SJSA1 (cell line): ENCODE data around the gene CFAP141. TPM values are rescaled to one million over a fixed set of nuclear protein-coding genes. Genes with fewer than 3 reads are reported as not detected.
"Not testable (repeated sequence)": the region's sequence is repeated elsewhere in the genome, so short reads cannot be mapped to it uniquely, and the experiment has no call there.

Experiments used
- DNase-seq, 2 experiments: peaks; one replicate each; pipeline ENCODE4 v3.0.0-alpha.2; 2015 to 2020; ENCODE audit warnings: low spot score in 2 of 2, low read depth in 1 of 2
- H3K27ac ChIP-seq: fragments of 250-450 bp; sonication (Bioruptor Pico); 2 replicates; pipeline ENCODE4 v1.5.1; 2020; ENCODE audit warnings: mild to moderate bottlenecking, moderate library complexity
- H3K27me3 ChIP-seq: fragments of 250-450 bp; sonication (Bioruptor Pico); replicated peaks from 2 replicates; pipeline ENCODE4 v1.5.1; 2020; ENCODE audit warnings: mild to moderate bottlenecking, moderate library complexity
- H3K36me3 ChIP-seq: fragments of 250-450 bp; sonication (Bioruptor Pico); 2 replicates; pipeline ENCODE4 v1.5.1; 2020; ENCODE audit warnings: mild to moderate bottlenecking
- H3K4me1 ChIP-seq: fragments of 250-450 bp; sonication (Bioruptor Pico); replicated peaks from 2 replicates; pipeline ENCODE4 v1.6.1; 2021; ENCODE audit warnings: mild to moderate bottlenecking
- H3K4me3 ChIP-seq: fragments of 250-450 bp; sonication (Bioruptor Pico); 2 replicates; pipeline ENCODE4 v1.5.1; 2020; ENCODE audit warnings: mild to moderate bottlenecking
- H3K9me3 ChIP-seq: fragments of 250-450 bp; sonication (Bioruptor Pico); replicated peaks from 2 replicates; pipeline ENCODE4 v1.5.1; 2020; ENCODE audit warnings: mild to moderate bottlenecking
- total RNA-seq: library from RNA; depleted of rRNA; stranded (reverse); fragments of >200 nt; shearing (Covaris generic); gene quantifications from 2 replicates; pipeline ENCODE4 v1.2.3, GENCODE V29; 2014; rRNA removed

Gene CFAP141
- not detected in 2 replicates for total RNA-seq

DNA sequence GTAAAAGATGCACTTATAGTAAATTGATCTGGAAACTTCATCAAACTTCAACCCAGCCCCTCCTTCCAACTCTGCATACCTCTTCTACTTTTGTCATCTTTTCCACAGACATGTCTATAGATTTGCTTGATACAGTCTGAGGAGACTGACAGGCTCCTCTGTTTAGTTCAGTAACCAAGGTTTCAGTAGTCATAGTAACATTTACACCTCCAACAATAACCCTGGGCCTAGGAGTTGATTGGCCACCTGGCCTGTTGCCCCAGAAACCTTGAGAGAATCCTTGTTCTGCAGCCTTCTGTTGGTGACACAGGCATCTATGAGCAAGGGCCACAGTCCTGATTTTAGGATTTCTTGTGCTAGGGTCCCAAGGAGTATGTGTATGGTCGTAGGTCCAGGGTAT, at the start of gene CFAP141:
Gene CFAP141 (minus strand): TSS at position 138 of the 400 bp plus-strand sequence. CDS start 26 bp downstream, at position 112.
- no peak within 1 kb of the TSS for H3K27ac ChIP-seq
- H3K4me1 ChIP-seq = no peaks in the 10 kb centered on the region
- no peaks in the 10 kb centered on the region for H3K9me3 ChIP-seq
- DNase-seq = no peak
- peaks cover 51% of the 10 kb centered on the region for H3K36me3 ChIP-seq
- H3K27me3 ChIP-seq = no peaks in the 10 kb centered on the region
- H3K4me3 ChIP-seq = no peak within 1 kb of the TSS

DNA sequence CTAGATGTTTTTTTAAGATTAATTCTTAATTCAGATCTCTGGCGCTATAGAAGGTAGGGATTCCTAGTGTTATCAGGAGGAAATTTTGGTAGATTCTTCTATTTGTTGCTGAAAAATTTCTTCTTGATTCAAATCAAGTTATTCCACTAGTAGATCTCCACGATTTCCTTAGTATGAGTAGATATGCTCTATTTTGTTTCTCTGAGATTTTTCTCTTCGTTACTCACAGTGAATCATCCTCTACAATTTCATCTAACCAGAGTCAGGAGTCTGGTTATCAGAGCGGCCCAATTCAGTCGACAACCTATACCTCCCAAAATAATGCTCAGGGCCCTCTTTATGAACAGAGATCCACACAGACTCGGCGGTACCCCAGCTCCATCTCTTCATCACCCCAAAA, 47.5 kb upstream of the CFAP141 start:
- H3K27ac ChIP-seq = no peak overlapping the region
- H3K36me3 ChIP-seq = peaks cover 98% of the 10 kb centered on the region
- H3K27me3 ChIP-seq = no peaks in the 10 kb centered on the region
- no peaks in the 10 kb centered on the region for H3K9me3 ChIP-seq
- no peak for DNase-seq
- no peaks in the 10 kb centered on the region for H3K4me1 ChIP-seq
- no peak overlapping the region for H3K4me3 ChIP-seq

DNA sequence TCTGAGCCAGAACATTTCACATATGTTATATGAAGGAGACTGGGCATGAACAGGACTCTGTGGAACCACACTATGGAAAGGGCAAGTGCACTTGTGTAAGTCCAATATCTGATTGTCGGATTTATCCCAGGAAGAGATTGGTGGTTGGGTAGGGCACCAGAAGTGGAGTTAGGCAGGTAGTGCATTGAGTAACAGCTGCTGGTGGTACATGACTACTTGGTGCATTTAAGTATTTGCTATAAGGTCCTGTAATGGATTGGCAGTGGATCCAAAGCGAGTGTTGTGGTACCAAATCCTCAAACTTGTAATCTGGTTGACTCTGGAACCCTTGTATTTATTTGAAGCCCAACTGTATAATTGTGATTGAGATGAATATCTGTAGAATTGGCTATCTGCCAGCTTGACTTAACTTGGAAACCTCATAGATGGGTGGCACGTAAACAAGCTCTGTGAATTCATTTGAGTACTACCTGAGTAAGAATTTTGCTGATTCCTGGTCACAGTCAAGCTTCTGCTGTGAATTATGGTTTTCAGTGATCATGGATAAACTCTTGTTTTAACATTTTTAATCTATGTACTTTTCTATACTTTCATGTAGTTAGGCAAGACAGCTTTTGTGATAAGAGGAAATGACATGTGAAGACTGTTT, 35.7 kb upstream of the CFAP141 start:
- no peak overlapping the region for H3K4me3 ChIP-seq
- H3K4me1 ChIP-seq = no peaks in the 10 kb centered on the region
- DNase-seq = no peak
- no peaks in the 10 kb centered on the region for H3K27me3 ChIP-seq
- no peaks in the 10 kb centered on the region for H3K9me3 ChIP-seq
- no peak overlapping the region for H3K27ac ChIP-seq
- peaks cover 95% of the 10 kb centered on the region for H3K36me3 ChIP-seq

DNA sequence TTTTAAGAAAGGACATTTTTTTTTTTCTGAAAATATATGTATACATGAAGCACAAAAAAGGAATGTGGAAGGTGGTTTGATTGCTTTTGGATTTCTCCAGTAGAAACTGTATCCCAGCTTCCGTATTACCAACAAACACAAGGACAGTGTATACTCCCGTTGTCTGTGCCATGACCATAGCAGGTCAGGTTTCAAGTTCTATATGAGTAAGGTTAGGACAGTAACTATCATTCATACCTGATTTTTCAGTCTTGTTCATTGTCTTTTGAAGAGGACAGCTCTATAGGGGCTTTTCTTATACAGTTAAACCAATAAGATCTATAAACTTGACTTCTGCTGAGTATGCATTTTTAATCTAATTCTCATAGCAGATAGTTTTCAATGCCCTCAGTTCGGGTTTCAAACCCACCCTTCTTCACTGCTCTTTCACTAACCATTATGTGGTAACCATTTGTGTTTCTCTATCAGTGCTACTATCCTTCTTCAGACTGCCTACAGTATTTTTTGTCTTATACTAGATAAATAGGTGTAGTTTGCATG, 34.2 kb upstream of the CFAP141 start:
- Histone ChIP-seq H3K4me3 (no peak overlapping the region), H3K27ac (no peak overlapping the region), H3K36me3 (peaks cover 95% of the 10 kb centered on the region), H3K9me3 (no peaks in the 10 kb centered on the region), H3K27me3 (no peaks in the 10 kb centered on the region), H3K4me1 (no peaks in the 10 kb centered on the region)
- no peak for DNase-seq

DNA sequence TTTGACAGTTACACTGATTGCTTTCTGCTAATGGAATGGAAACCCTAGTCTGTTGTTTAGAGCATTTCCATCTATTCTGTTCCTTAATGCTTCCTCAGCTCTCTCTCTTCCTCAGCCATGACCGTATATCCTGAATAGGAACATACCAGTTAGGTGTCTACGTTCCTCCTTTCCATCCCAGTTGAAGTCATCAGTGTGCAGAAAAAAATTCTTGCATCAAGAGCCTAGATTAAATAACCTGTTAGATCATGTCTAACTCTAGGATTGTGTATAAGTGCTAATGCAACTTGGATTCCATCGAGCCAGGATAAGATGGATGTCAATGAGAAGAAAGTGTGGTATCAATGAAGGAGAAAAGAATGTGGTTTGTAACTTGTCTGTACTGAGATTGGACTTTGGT, 33.4 kb upstream of the CFAP141 start:
- no peak for DNase-seq
- Histone ChIP-seq H3K36me3 (peaks cover 95% of the 10 kb centered on the region), H3K27me3 (no peaks in the 10 kb centered on the region), H3K4me3 (no peak overlapping the region), H3K9me3 (no peaks in the 10 kb centered on the region), H3K4me1 (no peaks in the 10 kb centered on the region), H3K27ac (no peak overlapping the region)

DNA sequence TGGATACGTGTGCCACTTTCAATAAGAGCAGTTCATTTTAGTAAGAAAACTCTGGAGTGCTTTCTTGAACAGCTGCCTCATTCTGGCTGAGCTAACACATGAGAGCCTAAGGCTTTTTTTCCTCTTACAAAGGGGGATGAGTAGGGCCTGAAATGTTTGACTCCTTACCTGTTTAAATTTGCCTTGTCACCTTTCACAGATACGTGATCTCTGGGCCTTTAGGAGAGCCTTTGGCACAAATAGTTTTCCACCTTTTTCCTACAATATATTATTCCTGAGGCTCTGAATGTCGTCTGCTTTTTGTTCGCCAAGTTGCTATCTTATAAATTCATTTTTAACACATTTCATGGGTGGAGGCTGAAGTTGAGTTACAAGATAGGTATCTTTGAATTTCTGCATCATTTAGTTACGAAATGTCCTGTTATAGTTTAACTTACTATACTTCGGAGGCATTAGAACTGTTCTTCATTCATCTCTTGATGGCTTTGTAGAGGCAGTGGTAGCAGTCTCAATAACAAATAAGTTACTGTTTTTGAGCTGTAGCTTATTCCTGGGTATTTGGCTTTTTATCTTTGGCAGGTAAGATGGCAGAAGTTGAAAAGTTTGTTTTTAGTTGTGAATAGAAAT, 31.9 kb upstream of the CFAP141 start:
- H3K36me3 ChIP-seq = peaks cover 87% of the 10 kb centered on the region
- H3K9me3 ChIP-seq = no peaks in the 10 kb centered on the region
- H3K27me3 ChIP-seq = no peaks in the 10 kb centered on the region
- DNase-seq = no peak
- no peak overlapping the region for H3K4me3 ChIP-seq
- H3K4me1 ChIP-seq = no peaks in the 10 kb centered on the region
- H3K27ac ChIP-seq = no peak overlapping the region

DNA sequence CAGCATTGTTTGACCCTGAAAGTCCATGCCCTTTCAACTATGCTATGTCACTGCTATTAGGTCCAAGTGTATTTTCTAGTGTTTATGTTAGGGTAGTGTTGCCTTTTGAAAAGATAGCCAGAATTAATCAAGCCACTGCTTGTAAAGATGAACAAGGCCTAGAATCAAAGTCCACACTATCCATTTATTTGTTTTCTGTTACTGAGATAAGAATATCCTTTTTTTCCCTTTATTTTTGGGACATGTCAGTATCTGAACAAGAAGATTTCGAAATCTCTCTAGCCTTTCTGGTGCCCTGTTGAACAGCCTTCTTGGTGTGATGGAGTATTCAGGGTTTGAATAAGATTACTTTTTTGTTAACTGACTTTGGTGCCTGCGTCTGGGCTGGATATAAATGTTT, 31.3 kb upstream of the CFAP141 start:
- Histone ChIP-seq H3K27me3 (no peaks in the 10 kb centered on the region), H3K9me3 (no peaks in the 10 kb centered on the region), H3K4me1 (no peaks in the 10 kb centered on the region), H3K36me3 (peaks cover 87% of the 10 kb centered on the region), H3K27ac (no peak overlapping the region), H3K4me3 (no peak overlapping the region)
- DNase-seq = no peak

DNA sequence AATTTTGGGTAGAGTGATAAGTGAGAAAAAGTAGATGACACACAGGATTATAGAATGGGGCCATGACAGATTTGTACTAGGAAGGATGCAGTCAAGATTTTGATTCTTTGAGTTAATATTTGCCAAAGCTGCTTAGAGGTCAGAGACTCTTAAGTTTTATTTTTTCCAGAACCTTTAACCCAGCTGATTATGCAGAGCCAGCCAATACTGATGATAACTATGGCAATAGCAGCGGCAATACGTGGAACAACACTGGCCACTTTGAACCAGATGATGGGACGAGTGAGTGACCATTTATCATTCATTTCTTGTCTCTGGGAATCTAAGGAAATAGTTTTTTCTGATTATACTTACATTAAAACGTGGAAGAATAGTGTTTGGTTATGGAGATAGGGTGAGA, 30.7 kb upstream of the CFAP141 start:
- Histone ChIP-seq H3K27ac (no peak overlapping the region), H3K36me3 (peaks cover 85% of the 10 kb centered on the region), H3K4me3 (no peak overlapping the region), H3K27me3 (no peaks in the 10 kb centered on the region), H3K9me3 (no peaks in the 10 kb centered on the region), H3K4me1 (no peaks in the 10 kb centered on the region)
- no peak for DNase-seq

DNA sequence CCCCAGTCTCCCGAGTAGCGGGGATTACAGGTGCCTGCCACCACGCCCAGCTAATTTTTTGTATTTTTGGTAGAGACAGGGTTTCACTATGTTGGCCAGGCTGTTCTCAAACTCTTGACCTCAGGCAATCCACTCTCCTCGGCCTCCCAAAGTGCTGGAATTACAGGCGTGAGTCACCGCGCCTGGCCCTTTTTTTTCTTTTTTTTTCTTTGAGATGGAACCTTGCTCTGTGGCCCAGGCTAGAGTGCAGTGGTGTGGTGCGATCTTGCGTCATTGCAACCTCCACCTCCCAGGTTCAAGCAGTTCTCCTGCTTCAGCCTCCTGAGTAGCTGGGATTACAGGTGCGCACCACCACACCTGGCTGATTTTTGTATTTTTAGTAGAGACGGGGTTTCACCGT, 27.0 kb upstream of the CFAP141 start:
- DNase-seq, H3K4me3 ChIP-seq: not testable (repeated sequence)

DNA sequence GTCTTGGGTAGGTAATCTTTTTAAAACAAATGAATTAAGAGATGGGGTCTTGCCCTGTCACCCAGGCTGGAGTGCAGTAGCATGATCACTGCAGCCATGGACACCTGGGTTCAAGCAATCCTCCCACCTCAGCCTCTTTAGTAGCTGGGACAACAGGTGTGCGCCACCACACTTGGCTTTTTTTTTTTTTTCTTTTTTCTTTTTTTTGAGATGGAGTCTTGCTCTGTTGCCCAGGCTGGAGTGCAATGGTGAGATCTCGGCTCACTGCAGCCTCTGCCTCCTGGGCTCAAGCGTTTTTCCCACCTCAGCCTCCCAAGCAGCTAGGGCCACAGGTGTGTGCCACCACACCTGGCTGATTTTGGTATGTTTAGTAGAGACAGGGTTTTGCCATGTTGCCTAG, 25.0 kb upstream of the CFAP141 start:
- peaks cover 90% of the 10 kb centered on the region for H3K36me3 ChIP-seq
- not testable (repeated sequence) for H3K27ac ChIP-seq, H3K27me3 ChIP-seq, H3K4me3 ChIP-seq, H3K9me3 ChIP-seq, DNase-seq, H3K4me1 ChIP-seq

More for the DNA sequence above, 27.0 kb upstream of the CFAP141 start:
- peaks cover 90% of the 10 kb centered on the region for H3K36me3 ChIP-seq
- H3K27me3 ChIP-seq, H3K4me1 ChIP-seq, H3K27ac ChIP-seq, H3K9me3 ChIP-seq: not testable (repeated sequence)

DNA sequence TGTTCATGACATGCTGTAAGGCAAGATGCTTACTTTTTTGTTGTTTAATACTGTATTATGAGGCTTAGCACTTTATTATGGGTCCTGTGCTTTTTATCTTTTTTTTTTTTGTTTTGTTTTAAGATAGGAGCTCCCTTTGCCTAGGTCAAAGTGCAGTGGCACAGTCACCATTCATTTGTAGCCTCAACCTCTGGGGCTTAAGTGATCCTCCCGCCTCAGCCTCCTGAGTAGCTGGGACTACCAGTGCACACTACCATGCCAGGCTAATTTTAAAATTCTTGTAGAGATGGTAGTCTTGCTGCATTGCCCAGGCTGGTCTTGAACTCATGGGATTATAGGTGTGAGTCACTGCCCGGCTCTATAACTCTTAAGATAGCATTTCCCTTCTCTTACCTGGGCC, 19.2 kb upstream of the CFAP141 start:
- H3K36me3 ChIP-seq = peaks cover 69% of the 10 kb centered on the region
- no peak for DNase-seq

DNA sequence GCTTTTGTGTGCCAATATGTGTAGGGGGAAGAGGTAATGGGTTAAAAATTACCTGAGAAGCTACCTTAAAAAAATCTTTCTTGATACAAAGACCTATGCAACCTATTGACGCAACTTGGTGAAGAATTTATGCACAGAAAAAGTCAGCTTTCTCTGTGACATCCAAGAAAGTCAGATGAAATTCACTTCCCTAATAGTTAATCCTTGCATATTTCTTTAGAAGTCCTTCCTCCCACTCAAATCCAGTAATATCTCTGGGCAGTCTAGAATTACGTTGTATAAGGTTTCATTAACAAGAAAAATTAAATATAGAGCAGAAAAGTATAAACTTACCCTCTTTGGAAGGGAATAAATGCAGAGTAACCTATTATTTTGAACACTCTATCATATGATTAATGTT, 17.5 kb upstream of the CFAP141 start:
- DNase-seq = no peak
- Histone ChIP-seq H3K27ac (no peak overlapping the region), H3K9me3 (no peaks in the 10 kb centered on the region), H3K36me3 (peaks cover 65% of the 10 kb centered on the region), H3K4me3 (no peak overlapping the region), H3K27me3 (no peaks in the 10 kb centered on the region), H3K4me1 (peaks cover 19% of the 10 kb centered on the region)

More for the DNA sequence above, 19.2 kb upstream of the CFAP141 start:
- H3K4me1 ChIP-seq = peaks cover 10% of the 10 kb centered on the region
- no peak overlapping the region for H3K4me3 ChIP-seq
- H3K9me3 ChIP-seq = no peaks in the 10 kb centered on the region
- no peak overlapping the region for H3K27ac ChIP-seq
- no peaks in the 10 kb centered on the region for H3K27me3 ChIP-seq

DNA sequence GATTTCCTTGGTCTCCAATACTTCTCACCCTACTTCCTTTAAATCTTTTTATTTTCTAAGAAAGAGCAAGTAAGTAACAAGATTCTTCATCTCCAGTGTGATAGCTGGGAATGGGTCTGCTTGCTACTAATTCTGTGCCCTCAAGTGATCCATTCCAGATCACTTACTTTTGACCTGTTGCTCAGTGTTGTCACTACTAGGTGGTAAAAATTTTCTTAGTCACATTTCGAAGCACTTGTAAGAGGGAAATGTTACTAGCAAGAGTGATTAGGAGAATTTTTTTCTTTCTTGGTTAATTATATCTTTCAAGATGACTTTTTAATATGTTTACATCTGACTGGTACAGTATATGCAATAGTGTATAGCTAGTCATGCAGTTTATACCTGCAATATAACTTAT, 16.8 kb upstream of the CFAP141 start:
- peaks cover 65% of the 10 kb centered on the region for H3K36me3 ChIP-seq
- no peak overlapping the region for H3K4me3 ChIP-seq
- no peak for DNase-seq
- H3K9me3 ChIP-seq = no peaks in the 10 kb centered on the region
- no peak overlapping the region for H3K27ac ChIP-seq
- H3K27me3 ChIP-seq = no peaks in the 10 kb centered on the region
- H3K4me1 ChIP-seq = peaks cover 22% of the 10 kb centered on the region

DNA sequence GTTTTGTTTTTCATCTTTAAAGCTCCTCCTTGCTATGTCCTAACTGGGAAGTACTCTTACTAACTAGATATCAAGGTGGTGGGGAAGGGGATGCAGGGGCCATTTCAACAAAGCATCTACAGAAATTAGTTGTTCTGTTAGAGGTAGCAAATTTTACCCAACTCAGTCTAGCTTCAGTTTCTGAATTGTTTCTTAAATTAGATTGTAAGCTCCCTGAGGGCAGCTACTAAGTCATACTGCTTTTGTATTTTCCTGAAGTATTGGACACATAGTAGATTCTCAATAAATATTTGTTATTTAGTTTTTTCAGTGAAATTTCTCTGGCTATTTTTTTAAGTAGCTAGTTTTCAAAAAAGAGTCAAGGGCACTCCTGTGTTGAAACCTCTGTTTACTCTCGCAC, 16.4 kb upstream of the CFAP141 start:
- H3K27ac ChIP-seq = peak overlapping the region; percentile 87; the same call in 1 of the 2 replicates
- no peaks in the 10 kb centered on the region for H3K9me3 ChIP-seq
- peak overlapping the region; percentile 70 for H3K4me3 ChIP-seq
- H3K27me3 ChIP-seq = no peaks in the 10 kb centered on the region
- H3K36me3 ChIP-seq = peaks cover 65% of the 10 kb centered on the region
- peaks cover 22% of the 10 kb centered on the region for H3K4me1 ChIP-seq
- DNase-seq = no peak
